Heart right ventricle (tissue), 16 donors: Measurements from ENCODE around the gene PLXNB2. TPM values are rescaled to one million over a fixed set of nuclear protein-coding genes. Genes with fewer than 3 reads are reported as not detected.

Experiments used
- ATAC-seq, 8 donors: fragments of 200-7000 bp; cut with Tn5 transposase; one replicate each; pipeline ENCODE4 v1.9.1; 2020; ENCODE audit warnings: mild to moderate bottlenecking in 8 of 8, moderate library complexity in 8 of 8, moderate number of reproducible peaks in 1 of 8
- DNase-seq, 2 donors: peaks; one replicate each; pipeline ENCODE4 v3.0.0-alpha.2; 2020
- H3K27ac ChIP-seq, 10 donors: fragments of 200-600 bp; sonication (generic) in 2 of 10; one replicate each; pipeline versions ENCODE4 v1.5.0 to v1.8.0; 2020 to 2022; ENCODE audit warnings: mild to moderate bottlenecking in 3 of 10
- H3K27me3 ChIP-seq, 7 donors: fragments of 200-600 bp; one replicate each; pipeline ENCODE4 v1.8.0; 2021 to 2022; ENCODE audit warnings: mild to moderate bottlenecking in 2 of 7
- H3K36me3 ChIP-seq, 9 donors: fragments of 200-600 bp; sonication (generic) in 1 of 9; one replicate each; pipeline versions ENCODE4 v1.5.0 to v1.8.0; 2020 to 2022; ENCODE audit warnings: mild to moderate bottlenecking in 2 of 9
- H3K4me1 ChIP-seq, 9 donors: fragments of 200-600 bp; sonication (generic) in 1 of 9; one replicate each; pipeline versions ENCODE4 v1.5.0 to v1.8.0; 2020 to 2022; ENCODE audit warnings: mild to moderate bottlenecking in 4 of 9
- H3K4me3 ChIP-seq, 10 donors: fragments of 200-600 bp; sonication (generic) in 2 of 10; one replicate each; pipeline versions ENCODE4 v1.5.0 to v1.8.0; 2020 to 2022; ENCODE audit warnings: mild to moderate bottlenecking in 7 of 10, moderate library complexity in 2 of 10
- H3K9me3 ChIP-seq, 11 donors: fragments of 200-600 bp in 10 of 11; sonication (generic) in 2 of 11; one replicate each; pipeline versions ENCODE4 v1.5.0 to v1.8.0; 2013 to 2022; ENCODE audit warnings: mild to moderate bottlenecking in 2 of 11, control low read depth in 1 of 11, moderate library complexity in 1 of 11
- CTCF ChIP-seq, 9 donors: fragments of 200-600 bp; sonication (generic) in 2 of 9; IDR thresholded peaks; one replicate each; pipeline versions ENCODE4 v1.5.0 to v1.8.0; 2021 to 2022; ENCODE audit warnings: antibody characterized with exemption in 9 of 9, mild to moderate bottlenecking in 5 of 9, moderate library complexity in 1 of 9
- WGBS, 2 donors: extraction: QIAGEN DNeasy Blood & Tissue Kit; methylation state at CpG; one replicate each; pipeline ENCODE4 v1.1.7; 2013; ENCODE audit warnings: inconsistent platforms in 1 of 2; 5-methylcytosine and 5-hydroxymethylcytosine counted together
- intact Hi-C, 10 donors: fragments of 100-400 bp; cut with DNase I; formaldehyde crosslinking; loops; one replicate each; pipeline versions ENCODE4 v1.11.1 to v1.14.2; 2022
- polyA plus RNA-seq, 2 donors: library from polyadenylated mRNA; stranded (reverse); fragments of 200-250 nt; gene quantifications; one replicate each; pipeline ENCODE4 v1.2.3, GENCODE V29; 2013
- total RNA-seq, 10 donors: library from RNA; stranded (reverse); fragmentation: NEBNext Ultra II Directional in 3 of 10; extraction: Animal tissue kit (Norgen Biotek cat#: 25700) in 3 of 10; gene quantifications; one replicate each; pipeline versions ENCODE4 v1.2.1 to v1.2.4, GENCODE V29; 2021 to 2023
- donor health status: Arrhythmogenic right ventricular cardiomyopathy.
- donor health status: ischemic (EF 13 %, LVEDD 7.1; RV severe dilation, severe dysfunction).
- donor health status: healthy with polysubstance abuse.
- donor health status: DM: no; HTN: yes; CAD: no.
- donor health status: DM: no; HTN: no; CAD: no.
- donor health status: ischemic (EF 25% LVEDD 6.9; RV normal size, moderate dysfunction).
- donor health status: ischemic (EF 25% LVEDD 5.7; RV mildly dilated, moderate dysfunction).
- donor health status: healthy.
- donor health status: DM: yes; HTN: yes; CAD: no.
- donor health status: Ischemic cardiomyopathy.
- donor health status: ischemic (EF 35%, LVEDD 5.7; RV mildly dilated, moderate dysfunction).
- donor health status: nonischemic (EF 11% LVEDD 7.7; RV severe dilation, severe dysfunction).
- donor health status: DM: yes; HTN: yes; CAD: no.
- donor health status: PGD.
- donor health status: ischemic (EF 29% LVEDD 5.4; RV normal size, mild dysfunction).
- donor health status: nonischemic (EF 23%, LVEDD 6.1; RV moderate dilation, normal function).

Gene PLXNB2
- total and polyA plus RNA-seq, 12 donors = 33.5 to 101 (median 57.8) TPM

GRCh38 chr22:50320116-50320515, 12.7 kb upstream of the PLXNB2 start:
- no peak for TF ChIP-seq CTCF (IDR thresholded peaks at IDR 0.05)
- H3K27ac ChIP-seq = no peak overlapping the region
- peaks cover 0 to 1% (median 0%) of the 10 kb centered on the region in 9 donors for H3K4me1 ChIP-seq
- H3K27me3 ChIP-seq = no peaks in the 10 kb centered on the region
- no peak overlapping the region for H3K4me3 ChIP-seq
- 94 to 96% methylated on average over 8 of the region's 8 CpGs for WGBS, 2 donors
- no peaks in the 10 kb centered on the region for H3K36me3 ChIP-seq
- intact Hi-C loops = loop anchor here in 2 of 10 donors (5.0 kb wide), 2 partner anchors 33 to 43 kb away; no protein-coding TSS in a partner anchor
- no peak for DNase-seq
- no peaks in the 10 kb centered on the region for H3K9me3 ChIP-seq
- no peak for ATAC-seq

GRCh38 chr22:50319503-50319951, 12.1 kb upstream of the PLXNB2 start:
- Histone ChIP-seq H3K27ac (no peak overlapping the region), H3K9me3 (no peaks in the 10 kb centered on the region), H3K27me3 (no peaks in the 10 kb centered on the region), H3K4me1 (peaks cover 0 to 7% (median 5%) of the 10 kb centered on the region in 9 donors), H3K36me3 (no peaks in the 10 kb centered on the region), H3K4me3 (no peak overlapping the region)
- ATAC-seq (no peak), DNase-seq (no peak)
- intact Hi-C loops = no loop called here
- 93 to 95% methylated on average over 14 to 15 of the region's 15 CpGs for WGBS, 2 donors
- no peak for TF ChIP-seq CTCF (IDR thresholded peaks at IDR 0.05)

- 75 to 81% methylated on average over 21 of the region's 21 CpGs for WGBS, 2 donors
- H3K9me3 ChIP-seq = no peaks in the 10 kb centered on the region
- H3K27ac ChIP-seq = no peak overlapping the region
- H3K27me3 ChIP-seq = no peaks in the 10 kb centered on the region
- no peak overlapping the region for H3K4me3 ChIP-seq
- no peaks in the 10 kb centered on the region for H3K36me3 ChIP-seq
- no peak for DNase-seq
- ATAC-seq = no peak
- H3K4me1 ChIP-seq = peaks cover 0 to 13% (median 5%) of the 10 kb centered on the region in 9 donors
- TF ChIP-seq CTCF (IDR thresholded peaks at IDR 0.05) = no peak
- intact Hi-C loops = no loop called here
Measured at GRCh38 chr22:50318698-50319411, 11.4 kb upstream of the PLXNB2 start.

- H3K36me3 ChIP-seq = no peaks in the 10 kb centered on the region
- no peak overlapping the region for H3K4me3 ChIP-seq
- DNase-seq = no peak
- 86 to 87% methylated on average over 7 of the region's 7 CpGs for WGBS, 2 donors
- intact Hi-C loops = no loop called here
- no peak overlapping the region for H3K27ac ChIP-seq
- ATAC-seq = no peak
- no peaks in the 10 kb centered on the region for H3K9me3 ChIP-seq
- peaks cover 0 to 16% (median 5%) of the 10 kb centered on the region in 9 donors for H3K4me1 ChIP-seq
- TF ChIP-seq CTCF (IDR thresholded peaks at IDR 0.05) = no peak
- no peaks in the 10 kb centered on the region for H3K27me3 ChIP-seq
Measured at GRCh38 chr22:50318356-50318697, 10.9 kb upstream of the PLXNB2 start.
